IPS-18c (cell line): ENCODE measurements around the gene EPB41L2.

Experiments used
- H3K4me3 ChIP-seq: 2 replicates; pipeline ENCODE4 v1.7.0; 2013; ENCODE audit warnings: low read depth, mild to moderate bottlenecking, low read length, moderate library complexity; ENCODE audit not compliant: insufficient read depth
- H3K9me3 ChIP-seq: one replicate; pipeline ENCODE4 v1.6.1; 2013; ENCODE audit warnings: mild to moderate bottlenecking, low read length, moderate library complexity; ENCODE audit not compliant: control insufficient read depth, insufficient read depth

EPB41L2 gene

DNA sequence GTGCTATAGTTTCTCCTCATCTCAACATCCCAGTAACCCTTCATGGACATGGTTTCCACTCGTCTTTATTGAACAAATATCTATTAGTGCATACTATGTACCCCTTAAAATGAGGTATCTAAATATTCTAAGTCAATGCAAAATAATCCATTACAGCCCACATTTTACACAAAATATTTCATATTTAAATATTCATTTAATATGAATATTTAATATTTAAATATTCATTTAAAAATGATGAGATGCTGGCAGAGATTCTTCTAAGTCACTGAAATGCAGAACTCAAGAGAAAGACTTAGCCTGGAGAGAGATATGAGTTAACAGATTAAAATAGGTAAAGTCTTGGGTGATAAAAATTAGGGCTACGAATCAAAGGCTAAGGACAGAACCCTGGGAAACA lies 17.9 kb downstream of the EPB41L2 start:
- Histone ChIP-seq H3K9me3 (no peaks in the 10 kb centered on the region), H3K4me3 (no peak overlapping the region)

DNA sequence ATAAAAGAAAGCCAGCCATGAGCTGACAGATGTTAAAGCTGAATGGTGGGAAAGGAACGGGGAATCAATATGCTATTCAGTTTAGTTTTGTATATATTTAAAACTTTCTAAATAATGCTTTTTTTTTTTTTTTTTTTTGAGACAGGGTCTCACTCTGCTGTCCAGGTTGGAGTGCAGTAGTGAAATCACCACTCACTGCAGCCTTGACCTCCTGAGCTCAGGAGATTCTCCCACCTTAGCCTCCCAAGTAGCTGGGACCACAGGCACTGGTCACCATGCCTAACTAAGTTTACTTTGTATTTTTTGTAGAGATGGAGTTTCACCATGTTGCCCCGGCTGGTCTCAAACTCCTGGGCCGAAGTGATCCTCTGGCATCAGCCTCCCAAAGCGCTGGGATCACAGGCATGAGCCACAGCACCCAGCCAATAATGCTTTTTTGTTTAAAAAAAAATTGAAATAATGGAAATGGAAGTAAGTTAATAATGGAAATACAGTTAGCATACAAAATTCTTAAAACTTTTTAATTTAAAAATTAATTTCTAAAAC lies 19.1 kb downstream of the EPB41L2 start:
- Histone ChIP-seq H3K4me3 (no peak overlapping the region), H3K9me3 (no peaks in the 10 kb centered on the region)

DNA sequence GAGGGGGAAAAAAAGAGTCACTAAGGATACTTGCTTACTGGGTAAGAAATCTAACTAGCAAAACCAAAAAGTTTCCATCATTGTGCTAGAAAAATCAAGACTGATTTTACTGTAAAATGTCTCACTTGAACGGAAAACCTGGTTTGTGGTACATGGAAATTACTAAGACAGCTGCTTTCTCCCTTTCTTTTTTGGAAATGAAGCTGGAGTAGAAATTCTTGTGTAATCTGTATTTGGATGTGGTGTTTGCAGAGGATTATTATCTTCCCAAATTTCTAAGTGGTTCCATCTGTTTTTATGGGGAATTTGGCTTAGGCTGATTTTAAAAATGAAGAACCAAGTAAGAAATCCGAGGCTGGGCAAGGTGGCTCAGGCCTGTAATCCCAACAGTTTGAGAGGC lies 20.4 kb downstream of the EPB41L2 start:
- no peak overlapping the region for H3K4me3 ChIP-seq
- H3K9me3 ChIP-seq, result no peaks in the 10 kb centered on the region

DNA sequence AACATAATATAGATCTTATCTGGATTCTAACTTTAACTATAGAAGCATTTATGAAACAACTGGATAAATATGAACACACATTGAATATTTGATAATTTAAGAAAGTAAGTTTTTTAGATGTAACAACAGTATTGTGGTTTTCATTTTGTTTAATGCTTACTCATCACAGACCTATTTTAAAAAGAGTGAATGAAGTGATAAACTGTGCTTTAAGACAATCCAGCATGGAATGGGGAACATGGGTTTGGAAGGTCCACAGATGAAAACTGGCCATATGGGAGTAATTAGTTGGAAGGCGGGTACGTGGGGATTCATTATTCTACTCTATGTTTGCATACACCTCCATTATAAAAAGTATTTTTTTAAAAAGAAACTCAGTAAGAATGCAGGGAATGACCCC lies 21.2 kb downstream of the EPB41L2 start:
- no peaks in the 10 kb centered on the region for H3K9me3 ChIP-seq
- no peak overlapping the region for H3K4me3 ChIP-seq

DNA sequence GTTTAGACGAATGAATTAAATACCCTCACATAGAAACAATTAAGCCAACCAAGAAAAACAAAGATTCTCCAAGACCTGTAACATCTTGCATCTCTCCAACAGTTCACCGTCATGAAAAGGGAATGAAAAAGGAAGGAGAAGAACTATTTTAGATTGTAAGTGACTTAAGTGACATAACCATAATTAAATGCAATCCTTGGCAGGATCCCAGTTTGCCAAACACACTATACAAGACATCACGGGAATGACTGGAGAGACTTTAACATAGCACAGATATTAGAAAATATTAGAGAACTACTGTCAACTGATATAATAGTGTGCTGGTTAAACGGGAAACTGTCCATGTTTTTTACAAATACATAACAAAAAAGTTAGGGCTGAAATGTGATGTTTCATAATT lies 22.2 kb downstream of the EPB41L2 start:
- Histone ChIP-seq H3K4me3 (no peak overlapping the region), H3K9me3 (no peaks in the 10 kb centered on the region)

DNA sequence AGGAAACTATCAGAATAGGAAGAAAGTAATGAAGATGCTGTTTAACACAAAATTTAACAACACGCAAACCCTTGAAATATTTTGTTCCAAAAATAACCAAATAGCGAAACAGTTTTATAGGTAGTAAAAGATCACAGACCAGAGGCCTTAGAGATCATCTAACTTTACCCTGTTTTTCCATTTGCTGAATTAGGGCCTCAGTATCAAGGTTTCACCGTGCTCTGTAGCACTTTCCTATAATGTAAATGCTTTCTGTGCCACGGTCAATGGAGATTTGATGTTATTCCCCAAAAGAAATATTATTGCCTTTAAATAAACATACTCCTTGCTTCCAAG lies 23.7 kb downstream of the EPB41L2 start:
- Histone ChIP-seq H3K9me3 (no peaks in the 10 kb centered on the region), H3K4me3 (no peak overlapping the region)

DNA sequence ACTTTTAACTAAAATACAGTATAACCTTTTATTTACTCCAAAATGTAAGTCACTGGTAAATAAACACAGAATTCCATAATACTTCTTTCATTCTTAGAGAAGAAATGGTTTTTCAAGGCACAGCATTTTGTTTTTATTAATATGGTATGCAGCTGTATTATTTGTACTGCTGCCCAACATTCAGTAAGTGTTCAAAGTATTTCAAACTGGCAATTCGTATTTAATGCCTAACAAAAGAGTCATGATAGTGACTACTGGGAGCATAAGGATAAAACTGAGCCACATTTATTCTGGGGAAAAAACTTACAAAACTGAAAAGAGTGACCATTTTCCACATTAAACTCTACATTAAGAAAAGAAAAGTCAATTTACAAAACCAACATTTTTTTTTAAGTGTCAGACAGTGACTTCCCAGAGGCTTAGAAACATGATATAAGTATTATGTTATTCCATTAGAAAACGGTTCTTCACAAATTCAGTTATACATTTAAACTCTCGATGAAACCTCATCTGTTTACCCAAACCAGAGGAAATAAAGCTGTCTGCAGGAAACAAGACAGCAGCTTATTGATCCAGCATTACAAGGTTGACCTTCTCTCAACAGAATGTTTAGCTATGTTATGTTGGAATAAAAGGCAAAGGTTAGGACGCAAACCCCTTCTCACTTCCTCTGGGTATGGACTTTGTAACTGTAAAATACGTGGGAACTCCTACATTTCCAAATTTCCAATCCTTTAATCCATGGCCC lies 24.3 kb downstream of the EPB41L2 start:
- H3K9me3 ChIP-seq, result no peaks in the 10 kb centered on the region
- no peak overlapping the region for H3K4me3 ChIP-seq

DNA sequence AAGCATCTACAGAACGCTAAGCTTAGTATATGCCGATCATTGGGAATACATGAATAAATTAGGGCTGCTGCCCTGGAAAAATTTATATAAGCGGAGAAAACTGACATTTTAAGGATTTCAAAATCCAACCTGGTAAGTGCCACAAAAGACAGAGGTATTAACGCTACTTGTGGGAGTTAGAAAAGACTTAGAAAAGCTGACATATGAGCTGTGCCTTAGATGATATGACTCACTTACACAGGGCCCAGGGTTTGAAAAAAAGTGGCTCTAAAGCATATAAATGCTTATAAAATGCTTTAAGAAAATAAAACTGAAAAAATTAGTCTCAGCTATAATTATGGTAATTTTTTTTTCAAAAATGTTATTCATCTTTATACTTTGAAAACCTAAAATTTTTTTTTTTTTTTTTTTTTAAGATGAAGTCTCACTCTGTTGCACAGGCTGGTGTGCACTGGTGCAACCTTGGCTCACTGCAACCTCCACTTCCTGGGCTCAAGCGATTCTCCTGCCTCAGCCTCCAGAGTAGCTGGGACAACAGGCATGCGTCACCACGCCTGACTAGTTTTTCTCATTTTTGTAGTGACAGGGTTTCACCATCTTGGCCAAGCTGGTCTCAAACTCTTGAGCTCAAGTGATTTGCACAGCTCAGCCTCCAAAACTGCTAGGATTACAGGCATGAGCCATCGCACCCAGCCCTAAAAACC lies 25.7 kb downstream of the EPB41L2 start:
- H3K9me3 ChIP-seq, result no peaks in the 10 kb centered on the region
- no peak overlapping the region for H3K4me3 ChIP-seq

DNA sequence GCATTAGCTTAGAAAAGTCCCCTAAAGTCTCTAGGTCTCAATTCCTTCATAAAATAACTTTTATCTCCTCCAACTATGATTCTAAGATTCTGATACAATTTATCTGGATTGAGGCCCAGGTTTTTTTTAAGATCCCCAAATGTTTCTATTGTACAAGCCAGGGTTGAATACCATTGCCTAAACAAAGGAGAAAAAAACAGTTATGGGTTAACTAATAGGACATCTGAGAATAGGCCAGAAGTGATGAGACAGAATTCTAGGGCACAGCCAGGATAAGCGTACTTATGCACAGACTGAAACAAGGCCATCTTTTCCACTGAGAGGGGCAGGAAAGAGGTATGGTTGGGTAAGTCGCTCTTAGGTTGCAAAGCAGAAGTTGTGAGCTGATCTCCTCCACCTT lies 26.4 kb downstream of the EPB41L2 start:
- Histone ChIP-seq H3K4me3 (no peak overlapping the region), H3K9me3 (no peaks in the 10 kb centered on the region)

DNA sequence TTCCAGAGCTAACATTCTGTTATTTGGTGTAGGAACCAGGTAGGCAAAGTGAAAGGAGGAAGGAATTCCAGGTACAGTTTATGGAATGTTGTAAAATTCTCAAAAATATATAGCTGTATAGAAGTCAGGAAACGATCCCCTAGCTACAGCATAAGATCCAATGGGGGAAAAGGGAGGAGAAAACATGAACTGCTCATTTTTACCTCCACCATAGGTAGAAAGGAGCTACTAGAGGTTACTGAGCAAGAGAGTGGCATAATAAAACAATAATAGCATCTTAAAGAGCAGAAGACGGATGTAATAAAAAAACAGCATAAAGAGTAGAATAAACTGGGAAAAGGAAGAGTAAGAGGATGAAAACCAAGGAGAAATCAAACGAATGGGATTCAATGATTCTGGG lies 26.9 kb downstream of the EPB41L2 start:
- Histone ChIP-seq H3K9me3 (no peaks in the 10 kb centered on the region), H3K4me3 (no peak overlapping the region)

DNA sequence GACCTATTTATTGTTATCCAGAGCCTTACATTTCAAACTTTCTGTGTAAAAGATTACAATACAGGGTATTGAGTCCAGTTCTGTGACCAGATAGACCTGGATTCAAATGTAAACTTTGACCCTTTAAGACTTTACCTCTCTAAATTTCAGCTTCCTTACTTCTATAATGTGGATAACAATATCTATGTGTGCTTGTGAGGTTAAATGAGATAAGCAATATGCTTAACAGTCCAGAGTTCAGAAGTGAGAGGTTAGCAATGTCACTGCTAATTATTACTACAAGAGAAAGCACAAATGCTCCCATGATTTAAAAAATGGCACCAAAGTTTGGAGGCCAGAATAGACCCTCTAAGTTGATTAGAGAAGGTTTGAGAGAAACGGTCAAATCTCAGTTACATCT lies 27.5 kb downstream of the EPB41L2 start:
- Histone ChIP-seq H3K9me3 (no peaks in the 10 kb centered on the region), H3K4me3 (no peak overlapping the region)

DNA sequence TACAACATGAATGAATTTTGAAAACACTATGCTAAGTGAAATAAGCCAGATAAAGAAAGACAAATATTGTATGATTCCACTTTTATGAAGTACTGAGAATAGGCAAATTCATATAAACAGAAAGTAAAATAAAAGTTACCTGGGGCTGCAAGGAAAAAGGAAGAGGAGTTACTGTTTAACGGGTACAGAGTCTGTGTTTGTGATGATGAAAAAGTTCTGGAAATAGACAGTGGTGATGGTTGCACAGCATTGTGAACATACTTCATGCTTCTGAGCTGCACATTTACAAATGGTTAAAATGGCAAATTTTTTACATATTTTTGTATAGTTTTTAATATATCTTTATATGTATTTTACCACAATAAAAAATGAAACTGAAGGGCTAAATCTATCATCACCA lies 29.4 kb downstream of the EPB41L2 start:
- H3K9me3 ChIP-seq, result no peaks in the 10 kb centered on the region
- no peak overlapping the region for H3K4me3 ChIP-seq

DNA sequence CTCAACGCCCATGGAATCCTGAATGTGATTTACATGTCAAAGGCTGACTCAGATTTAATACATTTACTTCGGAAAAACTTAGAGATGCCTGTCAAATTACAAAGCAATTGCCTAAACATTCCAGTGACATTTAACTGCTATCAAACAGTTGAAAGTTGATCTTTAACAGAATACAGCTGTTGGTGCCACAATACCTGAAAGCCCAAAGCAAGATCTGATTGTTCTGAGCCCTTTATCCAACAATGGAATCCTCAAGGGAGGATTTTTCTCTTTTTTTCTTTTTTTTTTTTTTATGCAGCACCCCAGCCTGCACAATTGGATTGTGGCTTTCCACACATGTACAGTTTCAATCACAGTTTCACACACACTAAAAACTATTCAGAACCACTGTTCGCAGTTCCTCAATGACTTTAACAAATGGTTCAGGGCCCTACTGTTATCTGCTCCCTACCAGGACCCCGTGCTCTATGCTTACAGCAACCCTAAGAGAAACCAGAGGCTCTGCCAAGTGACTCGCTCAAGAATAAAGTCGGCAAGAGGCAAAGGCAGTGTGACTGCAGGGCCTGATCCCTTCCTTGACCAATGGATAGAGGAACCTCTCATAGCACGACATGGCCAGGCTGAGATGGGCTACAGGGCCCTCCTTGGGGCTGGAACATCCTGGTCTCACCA lies 33.3 kb downstream of the EPB41L2 start:
- H3K9me3 ChIP-seq, result no peaks in the 10 kb centered on the region

DNA sequence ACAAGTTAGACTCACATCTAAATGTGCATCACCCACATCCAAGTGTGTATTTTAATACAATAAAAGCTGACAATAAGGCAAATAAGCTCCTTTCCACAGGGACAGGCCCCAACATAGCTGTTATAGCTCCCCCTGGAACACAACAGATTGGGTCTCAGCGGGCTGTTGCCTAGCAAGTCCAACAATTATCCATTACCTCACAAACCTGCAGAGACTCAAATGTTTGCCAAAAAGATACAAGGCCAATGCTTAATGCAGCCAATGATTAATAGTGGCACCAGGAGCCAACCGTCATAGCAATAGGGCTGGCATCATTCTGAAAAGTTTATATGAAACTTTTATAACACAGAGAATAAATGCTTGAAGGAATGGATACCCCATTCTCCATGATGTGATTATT lies 35.7 kb downstream of the EPB41L2 start:
- no peak overlapping the region for H3K4me3 ChIP-seq

More for the DNA sequence above, 33.3 kb downstream of the EPB41L2 start:
- H3K4me3 ChIP-seq, result no peak overlapping the region

DNA sequence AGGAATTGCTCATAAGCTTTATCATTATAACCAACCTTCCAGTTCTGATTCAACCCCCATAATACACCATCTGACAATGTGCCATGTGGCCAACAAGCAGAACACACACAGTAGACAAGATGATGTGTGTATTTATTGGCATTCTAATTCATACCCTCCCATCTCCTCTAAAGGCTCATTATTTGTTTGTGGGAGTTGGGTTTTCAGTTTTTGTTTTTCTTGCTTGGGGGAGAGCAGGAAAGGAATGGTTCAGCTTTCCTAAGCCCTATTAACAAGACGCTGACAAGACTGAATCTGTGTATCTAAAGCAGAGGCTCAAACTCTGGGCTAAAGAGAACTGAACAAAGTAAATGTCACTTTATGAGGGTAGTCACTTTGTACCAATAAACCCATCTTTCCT lies 36.8 kb downstream of the EPB41L2 start:
- H3K9me3 ChIP-seq, result no peaks in the 10 kb centered on the region
- H3K4me3 ChIP-seq, result no peak overlapping the region

More for the DNA sequence above, 35.7 kb downstream of the EPB41L2 start:
- H3K9me3 ChIP-seq, result no peaks in the 10 kb centered on the region

DNA sequence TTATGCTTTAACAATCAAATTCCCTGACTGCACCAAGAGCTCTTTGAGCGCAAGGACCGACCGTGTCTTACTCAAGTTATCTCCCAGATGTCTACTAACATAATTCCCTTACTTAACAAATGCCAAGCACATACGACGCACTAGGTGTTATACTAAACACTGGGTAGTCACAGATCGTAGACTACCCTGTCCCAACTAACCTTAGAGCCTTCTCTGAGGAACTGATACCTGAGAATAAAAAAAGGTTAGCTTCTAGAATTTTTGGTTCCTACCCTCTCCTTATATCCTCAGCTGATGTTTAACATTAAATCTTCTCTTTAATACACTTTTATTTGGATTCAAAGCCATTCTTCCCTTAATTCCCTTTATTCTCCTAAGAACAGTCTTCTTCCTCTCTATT lies 38.5 kb downstream of the EPB41L2 start:
- no peak overlapping the region for H3K4me3 ChIP-seq

DNA sequence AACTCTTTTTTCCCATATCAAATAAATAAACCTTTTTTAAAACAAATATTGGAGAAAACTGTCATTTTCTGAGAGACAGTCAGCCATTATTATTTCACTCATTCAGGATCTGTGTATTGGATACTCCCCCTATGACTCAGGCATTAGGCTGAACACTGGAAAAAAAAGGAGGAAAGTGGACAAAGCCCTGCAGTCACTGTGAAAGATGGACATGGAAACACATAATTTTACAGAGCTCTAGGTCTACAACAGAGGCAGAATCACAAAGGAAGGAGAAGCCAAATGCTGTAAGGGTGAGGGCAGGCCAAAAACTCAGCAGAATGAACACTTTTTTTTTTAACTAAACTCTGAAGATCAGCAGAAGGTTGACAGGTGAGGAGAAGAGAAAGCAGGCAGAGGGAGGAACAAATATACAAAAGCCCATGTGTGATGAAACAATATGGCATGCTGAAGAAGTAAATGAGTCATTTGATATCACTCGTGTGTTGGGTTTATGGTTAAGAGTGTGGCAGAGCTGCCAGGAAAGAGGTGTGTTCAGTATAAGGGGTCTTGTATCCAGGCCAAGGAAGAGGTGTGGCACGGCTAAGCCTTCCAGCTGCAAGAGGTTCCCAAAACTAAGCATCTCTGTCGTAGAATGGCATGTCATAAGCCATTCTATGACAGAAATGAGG lies 39.1 kb downstream of the EPB41L2 start:
- H3K9me3 ChIP-seq, result no peaks in the 10 kb centered on the region
- H3K4me3 ChIP-seq, result no peak overlapping the region

More for the DNA sequence above, 38.5 kb downstream of the EPB41L2 start:
- H3K9me3 ChIP-seq, result no peaks in the 10 kb centered on the region
